Measurements from ENCODE around the gene UBE2N.
"Not testable (repeated sequence)": the region's sequence is repeated elsewhere in the genome, so short reads cannot be mapped to it uniquely, and the experiment has no call there.

The UBE2N gene

DNA sequence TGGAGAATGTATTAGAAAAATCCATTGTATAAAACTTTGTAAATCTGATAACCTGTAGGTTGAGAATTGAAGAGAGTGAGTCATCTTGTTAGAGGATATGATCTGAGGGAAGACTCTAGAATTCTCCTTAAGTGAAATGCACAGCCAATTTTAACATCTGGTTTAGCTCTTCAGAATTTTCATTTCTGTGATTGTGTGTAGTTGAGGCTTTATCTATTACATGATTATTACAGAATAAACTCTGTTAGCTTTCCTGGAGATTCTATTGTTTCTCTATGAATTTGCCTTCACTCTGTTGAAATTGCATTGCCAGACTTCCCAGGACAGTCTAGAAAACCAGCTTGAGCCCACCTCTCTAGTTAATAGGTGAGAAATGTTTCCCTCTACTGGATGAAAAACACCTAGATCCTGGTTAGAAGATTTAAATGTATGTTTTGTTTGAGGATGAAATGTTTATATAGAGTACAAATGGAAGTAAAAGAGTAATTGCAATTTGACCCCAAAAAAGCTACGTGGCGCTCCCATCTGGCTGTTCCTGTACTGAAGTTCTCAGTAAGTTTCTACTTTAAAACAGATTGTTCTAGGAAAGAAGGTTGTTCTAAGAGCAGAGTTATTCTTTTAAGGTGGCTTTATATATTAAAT lies 61.1 kb downstream of the UBE2N start:
- no peak for DNase-seq (ENCODE audit: low spot score)
- Histone ChIP-seq H3K4me3 (peak overlapping the region; percentile 79), H3K27ac (peak overlapping the region; percentile 86 to 97)
- TF ChIP-seq, protein P1, sequence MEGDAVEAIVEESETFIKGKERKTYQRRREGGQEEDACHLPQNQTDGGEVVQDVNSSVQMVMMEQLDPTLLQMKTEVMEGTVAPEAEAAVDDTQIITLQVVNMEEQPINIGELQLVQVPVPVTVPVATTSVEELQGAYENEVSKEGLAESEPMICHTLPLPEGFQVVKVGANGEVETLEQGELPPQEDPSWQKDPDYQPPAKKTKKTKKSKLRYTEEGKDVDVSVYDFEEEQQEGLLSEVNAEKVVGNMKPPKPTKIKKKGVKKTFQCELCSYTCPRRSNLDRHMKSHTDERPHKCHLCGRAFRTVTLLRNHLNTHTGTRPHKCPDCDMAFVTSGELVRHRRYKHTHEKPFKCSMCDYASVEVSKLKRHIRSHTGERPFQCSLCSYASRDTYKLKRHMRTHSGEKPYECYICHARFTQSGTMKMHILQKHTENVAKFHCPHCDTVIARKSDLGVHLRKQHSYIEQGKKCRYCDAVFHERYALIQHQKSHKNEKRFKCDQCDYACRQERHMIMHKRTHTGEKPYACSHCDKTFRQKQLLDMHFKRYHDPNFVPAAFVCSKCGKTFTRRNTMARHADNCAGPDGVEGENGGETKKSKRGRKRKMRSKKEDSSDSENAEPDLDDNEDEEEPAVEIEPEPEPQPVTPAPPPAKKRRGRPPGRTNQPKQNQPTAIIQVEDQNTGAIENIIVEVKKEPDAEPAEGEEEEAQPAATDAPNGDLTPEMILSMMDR (IDR thresholded peaks at IDR 0.05): no peak

DNA sequence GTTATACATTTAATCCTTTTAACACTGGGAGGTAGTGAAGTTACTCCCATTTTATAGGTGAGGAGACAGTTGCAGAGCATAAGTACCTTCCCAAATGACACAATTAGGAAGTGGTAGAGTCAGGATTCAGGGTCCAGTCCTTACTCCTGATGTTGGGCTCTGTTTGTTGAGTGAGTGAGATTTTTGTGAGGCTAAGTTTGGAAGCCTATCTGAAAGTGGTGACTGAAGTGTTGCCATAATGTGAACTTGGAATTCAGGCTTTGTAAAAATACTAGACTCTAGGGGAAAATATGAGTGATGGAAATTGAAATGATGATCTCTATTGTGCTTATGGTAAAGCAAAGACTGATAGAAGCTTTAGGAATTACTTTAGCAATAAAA lies 61.8 kb downstream of the UBE2N start:
- no peak for DNase-seq (ENCODE audit: low spot score)
- Histone ChIP-seq H3K27ac (peak overlapping the region; percentile 86 to 97), H3K4me3 (peak overlapping the region; percentile 79)
- TF ChIP-seq, protein P1 (IDR thresholded peaks at IDR 0.05): no peak

DNA sequence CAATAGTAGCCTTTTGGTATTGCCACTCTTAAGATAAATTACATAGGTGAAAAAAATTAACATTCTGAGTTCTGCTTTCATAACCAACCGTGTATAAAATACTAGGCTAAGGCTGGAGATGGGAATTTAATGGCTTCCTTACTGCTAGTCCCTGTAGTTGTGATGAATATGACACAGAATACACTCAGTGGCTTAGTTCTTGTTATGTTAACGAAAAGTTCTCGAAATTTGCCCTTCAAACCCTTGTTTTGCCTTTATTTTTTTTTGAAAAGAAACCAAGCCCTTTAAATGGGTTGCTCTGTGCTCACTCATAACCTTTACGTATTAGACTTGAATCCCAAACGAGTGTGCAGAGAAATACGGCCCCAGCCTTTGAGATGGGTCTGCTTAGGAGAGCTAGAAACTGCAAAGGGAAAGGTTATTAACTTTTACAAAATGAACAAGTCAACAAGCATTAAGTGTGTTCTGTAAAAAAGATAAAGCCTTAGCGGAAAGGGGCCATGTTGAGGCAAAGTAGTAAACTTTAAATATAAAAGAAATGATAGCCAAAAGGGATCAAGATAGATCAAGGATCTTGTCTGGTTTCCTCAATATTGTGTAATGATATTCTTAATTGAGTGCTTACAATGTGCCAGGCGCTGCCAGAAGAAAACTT lies 62.3 kb downstream of the UBE2N start:
- DNase-seq (ENCODE audit: low spot score): no peak
- TF ChIP-seq, protein P1 (IDR thresholded peaks at IDR 0.05): no peak
- peak overlapping the region; percentile 79 for H3K4me3 ChIP-seq
- peak overlapping the region; percentile 86 to 97 for H3K27ac ChIP-seq

DNA sequence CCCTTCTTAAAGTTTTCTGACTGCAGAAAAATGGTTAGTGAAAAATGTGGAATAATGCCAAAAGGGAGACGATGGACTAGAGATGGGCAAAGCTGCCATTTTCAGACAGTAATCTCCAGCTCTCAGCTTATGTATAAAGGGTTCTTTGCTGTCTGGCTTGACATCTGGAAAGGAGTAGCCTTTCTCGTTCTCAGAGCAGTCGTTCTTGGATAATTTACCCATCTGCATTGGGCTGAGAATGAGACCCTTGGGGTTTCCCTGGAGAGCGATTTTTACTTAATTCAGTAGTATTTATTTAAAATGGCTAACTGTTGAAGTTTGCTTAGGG lies 62.8 kb downstream of the UBE2N start:
- Histone ChIP-seq H3K27ac (peak overlapping the region; percentile 86 to 97), H3K4me3 (peak overlapping the region; percentile 79)
- TF ChIP-seq, protein P1 (IDR thresholded peaks at IDR 0.05): no peak
- no peak for DNase-seq (ENCODE audit: low spot score)

DNA sequence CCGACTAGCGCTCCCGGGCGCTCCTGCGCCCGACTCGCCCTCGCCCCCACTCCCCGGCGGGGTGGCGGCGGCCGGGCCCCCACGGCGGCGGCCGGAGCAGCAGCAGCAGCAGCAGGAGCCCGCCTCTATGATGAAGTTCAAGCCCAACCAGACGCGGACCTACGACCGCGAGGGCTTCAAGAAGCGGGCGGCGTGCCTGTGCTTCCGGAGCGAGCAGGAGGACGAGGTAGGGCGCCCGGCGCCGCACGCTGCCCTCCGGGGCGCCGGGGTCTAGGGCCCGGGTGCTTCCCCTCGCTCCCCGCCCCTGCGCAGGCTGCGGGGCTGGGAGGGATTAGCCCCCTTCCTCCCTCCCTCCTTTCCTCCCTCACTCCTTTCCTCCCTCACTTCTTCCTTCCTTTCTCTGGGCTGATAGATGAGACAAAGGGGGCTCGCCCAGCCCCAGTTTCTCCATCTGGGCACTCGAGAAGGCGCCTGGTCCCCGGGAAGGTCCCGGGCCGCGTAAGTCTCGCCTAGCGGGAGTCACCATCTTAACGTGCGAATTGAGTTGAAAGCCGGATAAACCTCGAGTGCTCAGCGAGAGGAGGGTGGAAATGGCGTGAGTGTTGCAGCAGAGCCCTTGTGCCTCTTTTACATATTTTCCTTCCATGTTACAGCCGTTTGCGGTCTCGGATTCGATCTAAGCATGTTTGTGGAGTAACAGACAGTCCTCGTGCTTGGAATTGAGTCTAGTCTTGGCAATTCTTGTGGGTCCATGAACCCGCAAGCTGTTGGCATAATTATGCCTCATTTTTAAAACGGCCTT lies 63.4 kb downstream of the UBE2N start:
- Histone ChIP-seq H3K27ac (peak overlapping the region; percentile 86 to 97), H3K4me3 (peak overlapping the region; percentile 79)
- not testable (repeated sequence) for DNase-seq (ENCODE audit: low spot score)

DNA sequence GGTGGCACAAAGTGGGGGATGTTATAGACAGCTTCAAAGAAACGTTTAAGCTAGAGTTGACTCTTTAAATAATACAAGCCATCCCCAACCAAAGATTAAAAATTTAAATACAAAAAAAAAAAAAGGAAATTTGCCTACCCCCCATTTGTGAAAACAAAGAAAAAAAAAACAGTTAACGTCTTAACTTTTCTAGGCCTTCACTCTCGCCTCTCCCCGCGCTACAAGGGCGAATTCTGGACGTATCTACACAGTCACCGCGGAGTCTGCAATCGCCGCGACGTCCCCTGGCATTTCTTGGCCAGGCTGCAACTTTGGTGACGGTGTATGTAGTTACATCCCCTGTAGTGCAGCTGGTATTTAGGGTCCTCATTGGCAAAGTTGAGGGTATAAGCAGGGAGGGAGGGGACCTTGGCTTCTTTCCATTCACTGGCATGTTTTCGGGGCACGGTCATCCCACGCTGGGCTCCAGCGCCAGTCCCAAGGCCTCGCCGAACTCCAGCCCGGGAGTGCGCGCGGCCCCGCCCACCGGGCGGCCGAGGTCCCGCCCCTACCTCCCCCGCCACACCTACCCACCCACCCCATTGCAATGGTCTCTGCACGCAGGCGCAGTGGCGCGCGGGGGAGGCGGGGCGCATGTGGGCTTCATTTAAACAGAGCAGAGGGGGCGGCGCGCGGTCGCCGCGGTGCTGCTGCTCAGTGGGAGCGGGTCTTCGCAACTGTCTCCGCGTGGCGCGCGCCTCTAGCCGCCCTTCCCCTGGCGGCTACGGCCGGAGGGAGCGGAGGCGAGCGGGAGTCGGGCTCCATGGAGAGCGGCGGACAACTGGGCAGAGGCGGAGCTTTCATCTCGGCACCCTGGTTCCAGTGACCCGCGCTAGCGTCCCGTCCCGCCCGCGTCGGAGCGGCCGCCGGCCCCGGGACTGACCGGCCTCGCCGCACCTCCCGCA lies 64.2 kb downstream of the UBE2N start, which contains the start of gene NUDT4:
Gene NUDT4 (plus strand): TSS at position 674 of the 944 bp plus-strand sequence. CDS start 398 bp downstream, outside the sequence.
- Histone ChIP-seq H3K27ac (peak within 1 kb of the TSS; percentile 86 to 97), H3K4me3 (peak within 1 kb of the TSS; percentile 79)
- DNase-seq (ENCODE audit: low spot score): peak; percentile 97
- TF ChIP-seq, protein P1 (IDR thresholded peaks at IDR 0.05): no peak

Measured in coronary artery (tissue), 2 donors.